T-helper 1 cell (primary cell): ENCODE data around the gene SPARC.
A peak's percentile ranks its signal among the peaks of the same experiment; 100 is the strongest.

Experiments
- DNase-seq, 5 donors: peaks; one replicate each; pipeline ENCODE4 v3.0.0-alpha.2; 2012 to 2020

SPARC gene

GRCh38 chr5:151657114-151657513, 29.6 kb downstream of the SPARC start:
- no peak for DNase-seq

GRCh38 chr5:151656311-151656710, 30.4 kb downstream of the SPARC start:
- DNase-seq: no peak

DNA sequence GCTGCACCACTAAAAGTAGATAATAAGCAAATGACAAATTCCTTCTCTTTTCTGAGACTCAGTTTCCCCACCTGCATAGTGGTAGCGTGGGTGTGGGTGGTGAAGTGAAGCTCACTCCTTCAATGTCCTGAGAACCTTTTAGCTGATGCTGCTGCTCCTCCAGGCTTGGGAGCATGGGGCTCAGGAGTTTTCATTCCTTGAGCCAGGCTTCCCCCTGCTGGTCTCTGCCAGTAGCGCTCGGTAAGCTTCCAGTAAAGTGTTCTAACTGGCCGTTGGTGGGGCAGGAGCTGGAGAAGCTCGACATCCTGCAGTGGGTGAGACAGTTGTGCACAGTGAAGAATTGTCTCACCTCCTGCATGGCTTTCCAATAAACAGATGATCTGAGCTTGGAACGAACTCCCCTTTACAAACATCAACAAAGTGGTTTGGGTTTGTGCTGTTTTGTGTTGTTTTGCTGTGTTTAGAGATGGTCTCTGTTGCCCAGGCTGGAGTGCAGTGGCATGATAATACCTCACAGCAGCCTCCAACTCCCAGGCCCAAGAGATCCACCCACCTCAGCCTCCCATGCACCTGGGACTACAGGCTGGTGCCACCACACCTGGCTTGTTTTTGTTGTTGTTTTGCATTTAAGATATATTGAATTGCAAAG, 34.6 kb downstream of the SPARC start:
- peak; percentile 33 to 69 (median 56) for DNase-seq

GRCh38 chr5:151648988-151649387, 37.7 kb downstream of the SPARC start:
- DNase-seq: no peak

- DNase-seq: no peak
Observed at GRCh38 chr5:151648089-151648488, 38.6 kb downstream of the SPARC start.

DNA sequence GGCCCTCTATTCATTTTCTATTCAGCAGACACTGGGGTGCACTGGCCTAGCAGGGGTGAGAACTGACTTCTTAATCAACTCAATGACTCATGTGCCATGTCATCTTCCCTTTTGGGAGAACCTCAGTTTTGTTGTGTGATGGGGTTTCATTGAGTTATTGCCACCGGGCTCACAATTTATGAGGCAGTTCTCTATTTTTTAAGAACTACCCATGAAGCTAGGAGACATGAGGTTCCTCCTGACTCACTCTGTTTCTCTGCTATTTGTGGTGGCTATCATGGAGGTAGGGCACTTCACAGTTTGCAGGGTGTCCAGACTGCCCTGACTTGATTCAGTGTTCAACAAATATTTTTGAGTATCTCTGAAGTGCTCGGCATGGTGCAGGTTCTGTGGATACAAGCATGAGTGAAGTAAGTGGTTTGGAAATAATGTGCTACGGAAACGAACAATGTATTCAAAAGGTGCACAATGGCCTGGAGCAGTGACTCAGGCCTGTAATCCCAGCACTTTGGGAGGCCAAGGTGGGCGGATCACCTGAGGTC, 39.3 kb downstream of the SPARC start:
- DNase-seq: no peak

GRCh38 chr5:151646334-151646733, 40.4 kb downstream of the SPARC start:
- DNase-seq: no peak

- no peak for DNase-seq
Observed at GRCh38 chr5:151643388-151643787, 43.3 kb downstream of the SPARC start.

- DNase-seq: no peak
Observed at GRCh38 chr5:151642472-151643140, 44.1 kb downstream of the SPARC start.

DNA sequence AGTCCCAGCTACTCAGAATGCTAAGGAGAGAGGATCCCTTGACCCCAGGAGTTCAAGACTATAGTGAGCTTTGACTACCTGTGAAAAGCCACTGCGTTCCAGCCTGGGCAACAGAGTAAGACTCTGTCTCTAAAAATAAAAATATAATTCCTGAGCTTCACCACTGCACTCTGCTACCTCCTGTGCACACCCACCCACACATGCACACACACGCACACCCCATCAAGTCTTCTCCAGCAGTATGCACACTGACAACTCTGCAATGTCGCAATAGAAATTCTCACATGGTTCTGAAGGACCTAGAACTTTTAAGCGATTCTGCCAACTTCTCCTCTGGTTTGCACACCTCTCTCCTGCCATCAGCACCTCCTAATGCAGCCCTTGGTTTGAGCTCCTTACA, 48.1 kb downstream of the SPARC start:
- no peak for DNase-seq

GRCh38 chr5:151637676-151638075, 49.0 kb downstream of the SPARC start:
- no peak for DNase-seq

DNA sequence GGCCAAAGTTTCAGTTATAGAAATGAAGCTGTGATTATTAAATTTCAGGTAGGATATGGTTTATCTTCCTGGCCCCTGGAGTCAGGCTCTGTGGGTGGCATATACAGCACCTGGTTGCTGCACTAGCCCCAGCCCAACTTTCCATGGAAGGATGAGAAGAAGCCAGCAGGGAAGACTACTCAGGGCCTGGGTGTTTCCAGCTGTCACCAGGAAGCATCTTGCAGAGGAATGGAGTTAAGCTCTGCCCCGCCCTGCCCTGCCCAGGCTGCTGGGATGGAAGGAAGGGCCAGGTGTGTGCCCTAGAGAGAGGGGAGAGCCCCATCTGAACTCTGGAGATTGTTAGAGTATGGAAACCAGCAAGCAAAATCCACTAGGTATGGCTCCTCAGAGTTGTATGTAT, 52.8 kb downstream of the SPARC start:
- no peak for DNase-seq

DNA sequence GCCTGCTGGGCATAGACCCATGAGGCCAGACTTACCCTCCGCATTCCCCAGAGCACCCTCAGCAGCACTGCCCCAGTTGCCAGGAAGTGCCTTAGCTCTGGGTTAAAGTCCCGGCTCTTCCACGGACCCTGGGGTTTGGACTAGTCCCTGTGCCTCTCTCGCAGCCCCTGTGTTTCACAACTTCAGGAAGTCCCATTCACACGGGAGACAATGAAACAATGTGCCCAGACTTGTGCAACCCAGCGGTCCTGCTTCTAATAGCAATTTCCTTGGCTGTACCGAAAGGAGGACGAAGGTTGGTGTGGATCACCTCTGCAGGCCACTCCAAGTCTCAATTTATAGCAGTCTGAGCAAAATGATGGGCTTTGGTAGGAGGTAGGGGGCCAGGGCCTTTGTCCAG, 53.8 kb downstream of the SPARC start:
- DNase-seq: no peak

DNA sequence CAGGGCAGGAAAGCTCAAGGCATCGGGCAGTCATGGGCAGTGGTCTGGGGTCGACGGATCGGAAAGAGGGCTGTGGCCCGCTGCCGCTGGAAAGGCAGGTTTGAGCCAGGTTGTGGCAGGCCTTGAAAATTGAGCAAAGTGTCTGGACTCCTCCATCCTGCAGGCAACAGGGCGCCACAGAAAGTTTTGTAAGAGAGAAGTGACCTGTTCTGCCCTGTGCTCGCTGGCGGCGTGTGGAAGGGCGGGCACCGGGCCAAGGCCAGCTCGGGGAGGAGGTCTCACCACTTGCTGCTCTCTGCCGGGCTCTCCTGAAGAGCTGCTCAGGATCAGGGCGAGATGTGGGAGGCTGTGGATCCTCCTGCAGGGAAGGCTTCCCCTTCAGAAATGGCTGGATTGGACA, 54.2 kb downstream of the SPARC start:
- DNase-seq: no peak

GRCh38 chr5:151631941-151632340, 54.8 kb downstream of the SPARC start:
- no peak for DNase-seq

DNA sequence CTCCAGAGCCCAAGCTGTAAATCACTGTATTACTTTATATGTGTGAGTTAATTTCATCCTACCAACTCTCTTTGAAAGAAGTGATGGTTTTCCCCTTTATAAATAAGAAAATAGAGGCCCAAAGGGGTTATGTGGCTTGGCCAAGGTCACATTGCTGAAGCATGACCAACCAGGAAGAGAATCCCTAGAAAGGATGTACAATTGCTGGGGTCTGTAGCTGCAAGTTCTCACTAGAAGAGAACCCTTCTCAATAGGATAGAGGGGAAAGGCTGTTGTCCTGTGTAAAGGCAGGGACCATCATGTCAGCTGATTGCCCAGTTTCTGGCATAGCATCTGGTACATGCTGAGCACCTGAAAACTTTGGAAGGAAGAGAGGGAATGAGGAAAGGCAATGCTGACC, 56.6 kb downstream of the SPARC start:
- no peak for DNase-seq

GRCh38 chr5:151628112-151628823, 58.4 kb downstream of the SPARC start:
- DNase-seq: no peak

GRCh38 chr5:151627650-151628049, 59.1 kb downstream of the SPARC start:
- DNase-seq: no peak

GRCh38 chr5:151625285-151625684, 61.4 kb downstream of the SPARC start:
- DNase-seq: no peak

- no peak for DNase-seq
Observed at GRCh38 chr5:151624476-151624875, 62.2 kb downstream of the SPARC start.

DNA sequence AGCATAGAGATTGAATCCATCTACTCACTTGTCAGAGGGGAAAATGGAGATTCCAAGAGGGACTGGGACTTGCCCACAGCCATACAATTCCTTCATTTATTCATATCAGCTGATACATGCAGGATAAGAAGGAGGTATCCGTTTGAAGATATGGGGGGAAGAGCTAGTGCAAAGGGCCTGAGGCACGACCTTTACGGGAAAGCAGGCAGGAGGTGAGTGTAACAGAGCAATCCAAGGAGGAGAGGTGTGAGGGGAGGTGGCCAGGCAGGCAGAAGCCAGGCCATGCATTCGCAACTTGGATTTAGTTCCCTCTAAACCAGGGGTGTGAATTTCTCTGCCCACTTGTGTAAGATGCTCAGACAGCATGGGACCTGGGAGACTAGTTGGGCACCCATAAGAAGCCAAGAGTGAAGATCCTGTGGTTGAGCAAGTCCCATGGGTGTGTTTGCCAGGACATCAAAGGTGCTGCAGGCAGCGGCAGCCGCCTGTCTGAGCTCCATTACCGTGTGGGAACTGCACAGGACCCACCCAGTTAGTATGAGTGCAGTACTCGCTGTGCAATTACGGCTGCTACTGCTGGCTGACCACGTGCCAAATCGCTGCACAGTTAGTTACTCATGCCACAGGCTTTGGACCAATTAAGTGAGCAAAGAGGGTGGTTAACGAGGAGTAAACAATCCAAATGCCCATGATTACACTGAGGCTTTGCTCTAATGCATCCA, 64.2 kb downstream of the SPARC start:
- no peak for DNase-seq

GRCh38 chr5:151620461-151620840, 66.3 kb downstream of the SPARC start:
- no peak for DNase-seq

DNA sequence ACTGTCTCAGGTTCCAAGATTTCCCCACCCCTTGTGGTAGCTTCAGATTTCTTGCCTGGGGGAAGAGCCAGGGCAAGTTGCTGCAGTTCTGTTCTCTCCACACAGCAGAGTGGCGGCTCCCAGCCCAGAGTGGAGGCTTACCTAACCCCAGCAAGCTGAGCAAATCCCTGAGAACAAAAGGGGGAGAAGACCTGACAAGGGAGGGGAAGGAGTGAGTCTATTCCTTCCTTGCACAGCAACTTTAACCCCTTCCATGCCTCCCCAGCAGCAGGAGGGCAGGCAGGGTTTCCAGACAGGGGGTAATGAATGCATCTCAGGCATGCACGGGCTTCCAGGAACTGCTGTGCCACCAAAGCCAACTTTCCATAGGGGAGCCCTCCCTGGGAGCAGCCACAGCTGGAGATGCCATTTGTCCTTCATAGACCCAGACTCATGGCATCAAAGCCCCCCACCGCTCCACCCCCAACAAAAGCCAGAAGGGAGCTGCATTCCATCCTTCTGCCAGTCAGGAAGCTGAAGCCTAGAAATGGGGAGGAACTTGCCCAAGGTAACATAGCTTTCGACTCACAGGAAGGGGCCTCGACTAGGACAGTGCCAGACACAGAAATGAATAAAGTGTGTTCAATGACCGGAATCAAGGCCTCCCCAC, 66.8 kb downstream of the SPARC start:
- no peak for DNase-seq
